Thyroid gland (tissue), 4 donors: ENCODE results near the gene TRANK1.

ENCODE experiments used
- CTCF ChIP-seq, 6 experiments: fragments of 200-600 bp in 3 of 6; fragments of 450-650 bp in 3 of 6; sonication (generic) in 3 of 6; IDR thresholded peaks; one replicate each; pipeline ENCODE4 v1.5.1; 2016 to 2019; ENCODE audit warnings: antibody characterized with exemption in 6 of 6, mild to moderate bottlenecking in 2 of 6, inconsistent platforms in 1 of 6, moderate library complexity in 1 of 6
- POLR2A ChIP-seq, 2 donors: fragments of 450-650 bp; IDR thresholded peaks; one replicate each; pipeline ENCODE4 v1.6.1; 2017; ENCODE audit warnings: antibody characterized with exemption in 2 of 2, mild to moderate bottlenecking in 2 of 2, moderate library complexity in 1 of 2

GRCh38 chr3:36833160-36833814 lies 111.6 kb downstream of the TRANK1 start:
- TF ChIP-seq CTCF (IDR thresholded peaks at IDR 0.05) (peak in 1 of 6 experiments; percentile 3), POLR2A (IDR thresholded peaks at IDR 0.05) (no peak)
